Neural crest cell (in vitro differentiated cells): ENCODE results near the gene C6orf120. TPM values are rescaled to one million over a fixed set of nuclear protein-coding genes. Genes with fewer than 3 reads are reported as not detected.

Experiments used
- DNase-seq: peaks from one replicate; pipeline ENCODE4 v3.0.0; 2021; ENCODE audit warnings: low read depth, mixed read lengths, low spot score
- H3K27ac Mint-ChIP-seq: one replicate; pipeline ENCODE4 v1.8.0; 2021; ENCODE audit warnings: mild to moderate bottlenecking, mixed read lengths; ENCODE audit not compliant: unreplicated experiment
- H3K27me3 Mint-ChIP-seq: 2 replicates; pipeline ENCODE4 v1.8.0; 2021; ENCODE audit warnings: low read depth, mild to moderate bottlenecking, mixed read lengths
- H3K36me3 Mint-ChIP-seq: 2 replicates; pipeline ENCODE4 v1.8.0; 2021; ENCODE audit warnings: low read depth, mild to moderate bottlenecking, mixed read lengths
- H3K4me1 Mint-ChIP-seq: 2 replicates; pipeline ENCODE4 v1.8.0; 2021; ENCODE audit warnings: mixed read lengths
- H3K4me3 Mint-ChIP-seq: one replicate; pipeline ENCODE4 v1.8.0; 2021; ENCODE audit warnings: mild to moderate bottlenecking, mixed read lengths
- H3K9me3 Mint-ChIP-seq: 2 replicates; pipeline ENCODE4 v1.8.0; 2021; ENCODE audit warnings: mixed read lengths
- long read RNA-seq: library from polyadenylated mRNA; unstranded; transcript quantifications from one replicate; pipeline ENCODE4 v2.0.0, GENCODE V29; 2020
- total RNA-seq: library from RNA; stranded (reverse); gene quantifications from 2 replicates; pipeline ENCODE4 v1.2.1, GENCODE V29; 2021
- TF ChIP-seq, protein P1 (sequence below): fragments of 200-600 bp; sonication (generic); conservative IDR thresholded peaks from 2 replicates; pipeline ENCODE4 v1.5.0; 2021; ENCODE audit warnings: antibody characterized with exemption, mild to moderate bottlenecking

The C6orf120 gene
- total RNA-seq: 28.2 and 28.7 TPM in 2 replicates
- long read RNA-seq, transcript C6orf120-201 (1 exons, 2,667 nt): major isoform, 18 of 18 reads
- long read RNA-seq, partial matches to known transcripts: 0 of 18 reads
- long read RNA-seq, other reads (novel, unspliced or antisense): 0 of 18 reads

DNA sequence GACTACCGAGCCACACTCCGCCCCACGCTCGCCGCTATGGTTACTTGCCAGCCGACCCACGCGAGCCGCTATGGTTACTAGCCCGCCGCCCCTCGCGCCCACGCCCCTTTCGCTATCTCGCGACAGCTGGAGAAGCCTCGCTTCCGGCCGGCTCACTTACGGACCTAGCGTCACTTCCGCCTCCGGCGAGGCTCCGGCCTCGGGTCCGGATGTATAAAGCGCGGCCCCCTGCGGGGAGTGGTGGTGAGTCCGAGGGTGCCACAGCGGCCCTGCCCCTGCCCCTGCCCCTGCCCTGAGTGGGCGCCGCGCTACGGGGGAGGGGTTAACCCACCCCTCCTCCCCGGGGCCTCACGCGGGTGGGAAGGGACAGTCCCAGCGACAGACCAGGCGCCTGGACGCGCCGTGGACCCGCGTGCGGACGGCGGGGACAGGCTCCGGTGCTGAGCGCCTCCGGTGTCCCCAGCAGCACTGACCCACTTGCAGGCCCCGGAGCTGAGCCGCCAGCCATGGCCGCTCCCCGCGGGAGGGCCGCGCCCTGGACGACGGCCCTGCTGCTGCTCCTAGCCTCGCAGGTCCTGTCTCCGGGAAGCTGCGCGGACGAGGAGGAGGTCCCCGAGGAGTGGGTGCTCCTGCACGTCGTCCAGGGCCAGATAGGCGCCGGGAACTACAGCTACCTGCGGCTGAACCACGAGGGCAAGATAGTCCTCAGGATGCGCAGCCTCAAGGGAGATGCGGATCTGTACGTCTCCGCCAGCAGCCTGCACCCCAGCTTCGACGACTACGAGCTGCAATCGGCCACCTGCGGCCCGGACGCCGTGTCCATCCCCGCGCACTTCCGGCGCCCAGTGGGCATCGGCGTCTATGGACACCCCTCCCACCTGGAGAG is at the start of gene C6orf120, which contains the start of gene WDR27:
C6orf120 (plus strand) TSS at position 173 of the 886 bp plus-strand sequence; CDS start at position 507, 334 bp downstream.
WDR27 (minus strand) TSS at position 76 of the 886 bp plus-strand sequence. CDS start 13,024 bp downstream, outside the sequence.
- Mint-ChIP-seq H3K27ac (peak within 1 kb of the TSS; percentile 93), H3K9me3 (no peaks in the 10 kb centered on the region), H3K27me3 (no peaks in the 10 kb centered on the region), H3K36me3 (peaks cover 8% of the 10 kb centered on the region), H3K4me3 (peak within 1 kb of the TSS; percentile 97), H3K4me1 (peaks cover 40% of the 10 kb centered on the region)
- TF ChIP-seq, protein P1, sequence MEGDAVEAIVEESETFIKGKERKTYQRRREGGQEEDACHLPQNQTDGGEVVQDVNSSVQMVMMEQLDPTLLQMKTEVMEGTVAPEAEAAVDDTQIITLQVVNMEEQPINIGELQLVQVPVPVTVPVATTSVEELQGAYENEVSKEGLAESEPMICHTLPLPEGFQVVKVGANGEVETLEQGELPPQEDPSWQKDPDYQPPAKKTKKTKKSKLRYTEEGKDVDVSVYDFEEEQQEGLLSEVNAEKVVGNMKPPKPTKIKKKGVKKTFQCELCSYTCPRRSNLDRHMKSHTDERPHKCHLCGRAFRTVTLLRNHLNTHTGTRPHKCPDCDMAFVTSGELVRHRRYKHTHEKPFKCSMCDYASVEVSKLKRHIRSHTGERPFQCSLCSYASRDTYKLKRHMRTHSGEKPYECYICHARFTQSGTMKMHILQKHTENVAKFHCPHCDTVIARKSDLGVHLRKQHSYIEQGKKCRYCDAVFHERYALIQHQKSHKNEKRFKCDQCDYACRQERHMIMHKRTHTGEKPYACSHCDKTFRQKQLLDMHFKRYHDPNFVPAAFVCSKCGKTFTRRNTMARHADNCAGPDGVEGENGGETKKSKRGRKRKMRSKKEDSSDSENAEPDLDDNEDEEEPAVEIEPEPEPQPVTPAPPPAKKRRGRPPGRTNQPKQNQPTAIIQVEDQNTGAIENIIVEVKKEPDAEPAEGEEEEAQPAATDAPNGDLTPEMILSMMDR: no peak
- peak; percentile 90 for DNase-seq

GRCh38 chr6:169652896-169653295 is 49.0 kb upstream of the C6orf120 start:
- DNase-seq: no peak
- H3K4me1 Mint-ChIP-seq: peaks cover 30% of the 10 kb centered on the region
- no peak overlapping the region for H3K4me3 Mint-ChIP-seq
- no peaks in the 10 kb centered on the region for H3K27me3 Mint-ChIP-seq
- no peak overlapping the region for H3K27ac Mint-ChIP-seq
- H3K36me3 Mint-ChIP-seq: peaks cover 23% of the 10 kb centered on the region
- TF ChIP-seq, protein P1: no peak
- no peaks in the 10 kb centered on the region for H3K9me3 Mint-ChIP-seq

DNA sequence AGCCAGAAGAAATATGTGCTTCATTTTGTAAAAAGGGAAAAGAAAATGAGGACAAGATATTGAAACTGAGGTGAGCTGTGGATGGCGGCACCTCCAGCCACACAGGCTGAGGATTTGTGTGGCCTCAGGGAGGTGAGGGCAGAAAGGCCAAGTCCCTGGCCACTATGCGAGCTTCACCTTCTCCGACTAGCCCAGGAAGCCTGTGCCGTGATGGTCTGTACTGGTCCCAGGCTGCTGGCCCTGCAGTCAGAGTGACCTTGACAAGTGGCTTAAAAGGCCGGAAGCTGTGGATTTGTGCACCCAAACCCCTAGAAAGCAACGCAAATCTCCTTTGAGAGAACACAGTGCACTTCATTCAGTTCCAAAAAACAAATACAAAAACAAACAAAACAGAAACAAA is 48.2 kb upstream of the C6orf120 start:
- H3K4me3 Mint-ChIP-seq: peak overlapping the region; percentile 85
- H3K36me3 Mint-ChIP-seq: peaks cover 24% of the 10 kb centered on the region
- H3K9me3 Mint-ChIP-seq: no peaks in the 10 kb centered on the region
- no peaks in the 10 kb centered on the region for H3K27me3 Mint-ChIP-seq
- peaks cover 32% of the 10 kb centered on the region for H3K4me1 Mint-ChIP-seq
- DNase-seq: no peak
- H3K27ac Mint-ChIP-seq: no peak overlapping the region
- TF ChIP-seq, protein P1: no peak

DNA sequence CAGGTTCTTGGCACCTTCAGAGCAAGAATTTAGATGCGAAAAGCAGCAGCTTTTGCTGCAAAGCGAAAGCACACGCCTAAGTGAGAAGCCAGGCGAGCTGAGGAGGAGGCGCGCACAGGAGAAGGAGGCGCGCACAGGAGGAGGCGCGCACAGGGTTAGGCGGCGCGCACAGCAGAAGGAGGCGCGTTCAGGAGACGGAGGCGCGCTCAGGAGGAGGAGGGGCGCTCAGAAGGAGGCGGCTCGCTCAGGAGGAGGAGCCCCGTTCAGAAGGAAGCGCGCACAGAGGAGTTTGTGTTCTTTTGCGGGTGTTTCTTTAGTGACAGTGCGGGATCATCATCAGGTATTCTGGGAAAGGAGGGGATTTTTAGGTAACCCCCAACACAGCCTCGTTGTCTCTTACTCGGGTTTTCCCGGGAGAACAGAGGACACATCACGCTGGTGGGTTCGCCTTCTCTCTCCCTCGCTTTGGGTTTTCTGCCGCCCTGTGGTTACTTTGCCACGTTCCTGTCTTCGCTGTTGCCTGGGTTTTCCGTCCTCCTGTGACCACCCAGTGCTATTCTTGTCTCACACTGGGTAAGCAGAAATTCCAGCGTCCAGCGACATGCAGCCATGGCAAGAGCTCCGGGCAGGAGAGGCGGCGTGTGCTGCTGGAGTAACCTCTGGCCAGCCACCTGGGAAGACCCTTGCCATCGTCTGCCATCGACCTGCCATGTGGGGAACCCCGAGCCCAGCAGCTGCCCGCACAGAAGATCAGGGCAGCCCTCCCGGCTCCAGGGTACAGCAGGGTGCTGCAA is 47.1 kb upstream of the C6orf120 start:
- Mint-ChIP-seq H3K9me3 (no peaks in the 10 kb centered on the region), H3K36me3 (peaks cover 31% of the 10 kb centered on the region), H3K4me3 (peak overlapping the region; percentile 85), H3K27ac (peak overlapping the region; percentile 92), H3K27me3 (no peaks in the 10 kb centered on the region), H3K4me1 (peaks cover 32% of the 10 kb centered on the region)
- TF ChIP-seq, protein P1: peak; percentile 30
- peak; percentile 41 for DNase-seq

- TF ChIP-seq, protein P1: no peak
- DNase-seq: no peak
- H3K4me3 Mint-ChIP-seq: peak overlapping the region; percentile 66
Observed at GRCh38 chr6:169656546-169657283, 45.2 kb upstream of the C6orf120 start.

More at GRCh38 chr6:169656546-169657283, 45.2 kb upstream of the C6orf120 start:
- Mint-ChIP-seq H3K4me1 (peaks cover 32% of the 10 kb centered on the region), H3K27me3 (no peaks in the 10 kb centered on the region), H3K27ac (peak overlapping the region; percentile 89), H3K9me3 (no peaks in the 10 kb centered on the region), H3K36me3 (peaks cover 30% of the 10 kb centered on the region)
